HepG2 (cell line): ENCODE results near the gene GUCY2D. TPM values are rescaled to one million over a fixed set of nuclear protein-coding genes. Genes with fewer than 3 reads are reported as not detected.

Experiments
- ATAC-seq: fragments of 200-7000 bp; cut with Tn5 transposase; 3 replicates; pipeline ENCODE4 v1.9.1; 2020; ENCODE audit warnings: mild to moderate bottlenecking, moderate library complexity
- BruUV-seq: library from RNA; stranded (reverse); fragments of 400-500 nt; replicated peaks from 2 replicates; lab custom pipeline; 2021; lab: Mats Ljungman, UMichigan
- CTCF ChIA-PET: fragments of 300-600 bp; formaldehyde crosslinking; extraction: SDS; loops from one replicate; lab custom pipeline; 2021; ENCODE audit warnings: low total read pairs, inconsistent platforms, low intra/inter-chr PET ratio; lab: Yijun Ruan, JAX
- POLR2A ChIA-PET: fragments of 350-600 bp; sonication (Branson Sonifier 250); formaldehyde crosslinking; loops from one replicate; lab custom pipeline; 2020; ENCODE audit warnings: antibody characterized with exemption, inconsistent platforms; lab: Yijun Ruan, JAX
- DNase-seq: peaks from one replicate; pipeline ENCODE4 v3.0.0-alpha.2; 2015; ENCODE audit warnings: low spot score
- FAIRE-seq: peaks from 3 replicates; lab custom pipeline; 2011; peaks lifted over from hg19 to GRCh38; lab: Jason Lieb, UNC
- H2AFZ ChIP-seq: one replicate; pipeline ENCODE4 v1.6.1; 2011; ENCODE audit warnings: low read length, inconsistent platforms
- H3K27ac ChIP-seq: fragments of 300-600 bp; 3 replicates; pipeline ENCODE4 v1.8.0; 2011; ENCODE audit warnings: mixed run types, mild to moderate bottlenecking, mixed read lengths, low read length, inconsistent platforms; ENCODE audit not compliant: insufficient read depth; ENCODE audit errors: extremely low read length
- H3K27me3 ChIP-seq, 2 experiments: fragments of 200-600 bp in 1 of 2; 2 replicates in 1 of 2; 3 replicates in 1 of 2; pipeline versions ENCODE4 v1.6.0 to v1.8.0; 2011; ENCODE audit warnings: low read length in 2 of 2, mild to moderate bottlenecking in 2 of 2, moderate library complexity in 2 of 2, inconsistent platforms in 1 of 2; ENCODE audit not compliant: insufficient read depth in 2 of 2, control insufficient read depth in 1 of 2
- H3K36me3 ChIP-seq, 2 experiments: fragments of 200-600 bp in 1 of 2; replicated peaks in 1 of 2; 2 replicates in 1 of 2; 3 replicates in 1 of 2; pipeline versions ENCODE4 v1.5.1 to v1.8.0; 2011; ENCODE audit warnings: low read length in 2 of 2, inconsistent platforms in 1 of 2; ENCODE audit not compliant: insufficient read depth in 2 of 2, control insufficient read depth in 1 of 2
- H3K4me1 ChIP-seq: 2 replicates; pipeline ENCODE4 v1.5.1; 2012; ENCODE audit warnings: low read length, inconsistent platforms; ENCODE audit not compliant: insufficient read depth
- H3K4me2 ChIP-seq: 2 replicates; pipeline ENCODE4 v1.6.0; 2011; ENCODE audit warnings: low read depth, low read length, inconsistent platforms
- H3K4me3 ChIP-seq, 3 experiments: fragments of 200-600 bp in 1 of 3; sonication (generic), shearing (Covaris generic) in 1 of 3; replicated peaks in 1 of 3; 2 replicates each; pipeline ENCODE4 v1.5.1; 2011 to 2016; ENCODE audit warnings: low read length in 3 of 3, inconsistent platforms in 2 of 3, low read depth in 2 of 3, mild to moderate bottlenecking in 2 of 3, control low read depth in 1 of 3, mixed read lengths in 1 of 3; ENCODE audit not compliant: insufficient read depth in 1 of 3
- H3K79me2 ChIP-seq: one replicate; pipeline ENCODE4 v1.6.1; 2011; ENCODE audit warnings: low read length, inconsistent platforms; ENCODE audit not compliant: insufficient read depth
- H3K9ac ChIP-seq: 2 replicates; pipeline ENCODE4 v1.6.0; 2011; ENCODE audit warnings: mild to moderate bottlenecking, low read depth, low read length, inconsistent platforms; ENCODE audit not compliant: insufficient read depth
- H3K9me3 ChIP-seq: 2 replicates; pipeline ENCODE4 v1.5.1; 2012; ENCODE audit warnings: mild to moderate bottlenecking, low read length
- H4K20me1 ChIP-seq: 2 replicates; pipeline ENCODE4 v1.6.0; 2011; ENCODE audit warnings: inconsistent platforms, mild to moderate bottlenecking, low read length, moderate library complexity; ENCODE audit not compliant: insufficient read depth
- DBP ChIP-seq: sonication (generic); formaldehyde crosslinking; IDR thresholded peaks from 2 replicates; pipeline ENCODE4 v1.4.0; 2020; ENCODE audit warnings: missing genetic modification reagents; ENCODE audit errors: not compliant biosample characterization
- MED8 ChIP-seq: sonication (generic); formaldehyde crosslinking; IDR thresholded peaks from 2 replicates; pipeline ENCODE4 v1.8.1; 2023; ENCODE audit warnings: mild to moderate bottlenecking, missing genetic modification reagents; ENCODE audit not compliant: insufficient replicate concordance
- RARA ChIP-seq: IDR thresholded peaks from 2 replicates; pipeline ENCODE4 v1.6.1; 2016; ENCODE audit warnings: missing genetic modification reagents, missing compliant biosample characterization
- REXO4 ChIP-seq: sonication (generic); formaldehyde crosslinking; IDR thresholded peaks from 2 replicates; pipeline ENCODE4 v1.8.0; 2022; ENCODE audit warnings: missing genetic modification reagents, mild to moderate bottlenecking, borderline replicate concordance
- SRF ChIP-seq: IDR thresholded peaks from 2 replicates; pipeline ENCODE4 v1.6.1; 2011; ENCODE audit warnings: mild to moderate bottlenecking, low read depth, low read length, moderate library complexity
- ZMYM3 ChIP-seq: sonication (generic); formaldehyde crosslinking; IDR thresholded peaks from 2 replicates; pipeline ENCODE4 v1.5.1; 2020; ENCODE audit warnings: mild to moderate bottlenecking, missing genetic modification reagents
- ZNF660 ChIP-seq: sonication (generic); formaldehyde crosslinking; IDR thresholded peaks from 2 replicates; pipeline ENCODE4 v1.5.1; 2020; ENCODE audit warnings: mild to moderate bottlenecking, low read depth, missing genetic modification reagents, borderline replicate concordance
- WGBS: methylation state at CpG from one replicate; pipeline ENCODE4 v1.1.6; 2017; ENCODE audit warnings: low lambda C conversion rate; 5-methylcytosine and 5-hydroxymethylcytosine counted together
- in situ Hi-C: cut with HindIII; loops from 2 replicates; pipeline ENCODE4 v1.10.0; 2017; ENCODE audit warnings: low pct_unique_long_range_greater_than_20kb; ENCODE audit not compliant: extremely low pct_ligation_motif_present
- intact Hi-C: fragments of 100-400 bp; cut with micrococcal nuclease; formaldehyde crosslinking; loops from one replicate; pipeline ENCODE4 v1.10.0; 2022; ENCODE audit not compliant: unreplicated experiment
- polyA plus RNA-seq, 8 experiments: library from polyadenylated mRNA; depleted of rRNA in 3 of 8; stranded (reverse) in 7 of 8; unstranded in 1 of 8; fragments of >200 nt; fragmentation: Illumina TruSeq in 4 of 8; extraction: Trizol in 4 of 8; gene quantifications; 2 replicates each; pipeline versions ENCODE4 v1.2.1 to v1.2.3, GENCODE V29; 2011 to 2016; ENCODE audit warnings: low read depth in 4 of 8, missing spikeins in 1 of 8, mixed read lengths in 1 of 8; ENCODE audit not compliant: insufficient read depth in 1 of 8
- total RNA-seq, 5 experiments: library from RNA; depleted of rRNA; stranded (reverse); fragments of >200 nt; fragmentation: Illumina TruSeq; extraction: Trizol; gene quantifications; 2 replicates each; pipeline ENCODE4 v1.2.3, GENCODE V29; 2016; ENCODE audit warnings: low read depth in 1 of 5

Gene GUCY2D
- total and polyA plus RNA-seq, 2 of the 13 experiments (the other 11 are each of a cell fraction or from before 2014, with no cell fraction given): not detected

- ATAC-seq (no peak), DNase-seq (no peak), FAIRE-seq (no peak)
- Histone ChIP-seq H3K4me3 (no peak overlapping the region), H2AFZ (no peak overlapping the region), H3K9ac (no peak overlapping the region), H3K36me3 (no peaks in the 10 kb centered on the region), H3K4me2 (no peak overlapping the region), H3K27ac (no peak overlapping the region), H3K27me3 (peaks cover 12 to 88% of the 10 kb centered on the region in 2 experiments; a peak in 4 of 5 replicates), H3K4me1 (peaks cover 3% of the 10 kb centered on the region; the same call in 1 of the 2 replicates), H4K20me1 (no peaks in the 10 kb centered on the region), H3K9me3 (no peaks in the 10 kb centered on the region), H3K79me2 (no peaks in the 10 kb centered on the region)
- ChIA-PET CTCF (no interaction called here), POLR2A (no interaction called here)
- TF ChIP-seq MED8 (CRISPR knock-in tag): no peak
- TF ChIP-seq RARA (CRISPR knock-in tag): no peak
- TF ChIP-seq REXO4 (CRISPR knock-in tag): no peak
- no peak for TF ChIP-seq ZMYM3 (CRISPR knock-in tag)
- TF ChIP-seq SRF: no peak
- no peak for TF ChIP-seq ZNF660
- no peak for TF ChIP-seq DBP
- no TSS peak for BruUV-seq
- 81% methylated on average over 7 of the region's 11 CpGs for WGBS
- intact Hi-C loops (no loop called here), in situ Hi-C loops (no loop called here)
Measured at GRCh38 chr17:8046306-8046928, 44.0 kb downstream of the GUCY2D start.
